ENCODE results near the gene BORA. TPM values are rescaled to one million over a fixed set of nuclear protein-coding genes. Genes with fewer than 3 reads are reported as not detected.

BORA gene
- total RNA-seq: 10 to 100 TPM; 20.3 to 23.3 TPM

DNA sequence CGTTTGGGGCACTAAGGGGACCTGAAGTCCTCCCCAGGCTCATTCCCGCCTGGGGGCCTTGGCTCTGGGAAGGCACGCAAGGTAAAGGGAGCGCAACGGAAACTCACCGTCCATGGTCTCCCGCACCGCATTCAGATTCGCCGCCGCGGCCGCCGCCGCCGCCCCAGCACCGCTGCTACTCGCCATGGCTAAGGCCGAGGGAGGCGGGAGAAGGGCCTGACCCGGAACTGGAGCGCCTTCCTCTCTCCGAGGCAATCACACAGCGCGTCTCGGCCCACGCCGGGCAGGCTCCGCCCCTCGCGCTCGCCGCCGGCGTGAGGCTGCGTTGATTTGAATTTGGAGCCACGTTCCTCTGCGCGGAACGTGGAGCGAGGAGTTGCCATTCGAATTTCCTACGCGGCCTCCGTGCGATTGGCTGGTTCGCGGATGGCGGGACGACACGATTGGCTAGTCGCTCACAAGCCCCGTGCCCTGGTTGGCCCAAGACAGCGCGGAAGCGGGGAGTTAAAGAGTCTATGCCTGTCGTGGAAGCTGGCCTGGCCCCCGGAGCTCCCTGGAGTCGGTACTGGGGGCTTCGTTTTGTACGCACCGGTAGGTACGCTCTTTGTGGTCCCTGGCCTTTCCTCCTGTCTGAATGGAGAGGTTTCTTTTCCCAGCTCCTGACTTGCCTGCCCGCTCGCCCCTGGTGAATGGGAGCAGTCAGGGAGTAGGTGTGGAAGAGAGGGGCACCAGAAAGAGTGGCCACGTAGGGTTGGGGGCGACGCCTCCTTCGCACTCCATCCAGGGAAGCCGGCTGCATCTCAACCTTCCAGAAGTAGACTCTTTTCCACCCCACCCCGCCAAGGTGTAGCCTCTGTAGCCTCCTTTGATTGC lies at the start of gene BORA, which contains the start of gene MZT1:
Gene BORA, plus strand, starts transcription at position 507 of the 873 bp plus-strand sequence. CDS start 1,018 bp downstream, outside the sequence.
Gene MZT1, minus strand, starts transcription at position 213 of the 873 bp plus-strand sequence. Its CDS starts 27 bp downstream, at position 186.

GRCh38 chr13:72781451-72782439 lies 54.0 kb downstream of the BORA start, which contains the start of the genes DIS3 and PIBF1:
Gene DIS3, minus strand, starts transcription at chr13:72781900. Its CDS starts 68 bp downstream, at chr13:72781832.
Gene PIBF1, plus strand, starts transcription at chr13:72782133. Its CDS starts 1,337 bp downstream, at chr13:72783470.

Other genes starting within 250 kb of the BORA start
- 10 to 100 TPM; 13.7 to 14.3 TPM for gene MZT1, start 294 bp upstream of the BORA start, total RNA-seq
- 10 to 100 TPM; 32.3 to 33.4 TPM for gene DIS3, start 54.0 kb downstream of the BORA start, total RNA-seq
- gene PIBF1, start 54.2 kb downstream of the BORA start, total RNA-seq: 10 to 100 TPM; 23.3 to 27.3 TPM